ENCODE data around the gene JAML. TPM values are rescaled to one million over a fixed set of nuclear protein-coding genes. Genes with fewer than 3 reads are reported as not detected.

Gene JAML
- polyA plus RNA-seq, 5 donors = 4.5 to 8.4 (median 6.8) TPM

DNA sequence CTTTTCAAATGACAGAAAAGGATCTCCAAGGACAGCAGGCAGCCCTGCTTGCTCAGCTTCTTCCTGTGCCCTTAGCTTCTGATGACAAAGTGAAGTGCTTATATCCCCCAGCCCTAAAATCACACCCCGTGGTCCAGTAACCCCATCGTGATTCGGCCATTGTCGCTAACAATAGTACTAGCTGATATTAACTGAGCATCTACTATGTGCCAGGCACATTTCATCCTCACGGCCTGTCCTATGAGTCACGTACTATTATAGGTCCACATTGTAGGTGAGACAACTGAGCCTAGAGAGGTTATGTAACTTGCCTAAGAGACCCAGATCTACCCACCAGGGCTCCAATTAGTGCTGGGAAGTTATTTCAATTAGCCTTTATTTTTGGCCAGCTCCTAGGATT, 78.3 kb downstream of the JAML start:
- no peak for DNase-seq

DNA sequence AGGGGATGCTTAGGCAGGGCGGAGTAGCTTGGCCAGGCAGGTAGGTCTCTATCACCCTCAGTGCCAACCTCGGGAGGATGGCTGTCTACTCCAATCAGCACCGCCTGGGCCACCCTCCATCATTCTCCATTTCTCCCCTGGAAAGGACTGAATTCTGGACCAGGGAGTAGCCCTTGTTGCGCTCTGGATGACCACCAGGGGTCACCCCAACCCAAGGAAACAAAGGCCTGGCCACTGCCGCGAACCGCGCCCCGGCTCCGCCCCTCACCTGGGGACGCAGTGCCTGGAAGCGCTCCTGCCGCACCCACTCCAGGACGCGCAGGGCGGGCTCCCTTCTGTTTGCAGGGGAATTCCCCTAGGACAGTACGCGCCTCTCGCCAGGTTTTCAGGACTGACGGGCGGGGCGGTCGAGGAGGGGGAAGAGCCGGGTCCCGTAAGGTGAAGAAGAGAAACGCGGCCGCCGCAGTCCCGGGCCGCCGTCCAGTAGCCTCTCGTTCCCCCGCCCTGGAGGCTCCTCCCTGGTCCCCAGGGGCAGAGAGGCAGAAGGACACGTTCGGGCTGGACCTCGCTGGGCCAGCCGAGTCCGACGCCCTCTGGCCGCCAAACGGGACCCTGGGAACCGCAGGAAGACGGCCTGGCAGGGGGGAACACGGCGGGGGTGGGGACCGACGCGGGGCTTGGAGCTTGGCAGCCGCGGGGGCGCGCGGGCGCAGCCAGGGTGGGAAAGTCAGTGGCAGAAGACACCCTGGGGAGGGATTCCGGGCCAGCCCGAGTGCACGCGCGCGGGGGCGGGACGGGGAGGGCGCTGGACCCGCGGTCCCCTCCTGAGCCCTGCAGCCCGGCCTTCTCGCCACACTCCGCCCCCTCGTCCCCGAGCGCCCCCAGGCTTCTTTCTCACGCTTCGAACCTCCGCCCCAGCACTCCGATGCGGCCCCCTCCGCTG, 79.3 kb downstream of the JAML start:
- peak; percentile 76 to 80 for DNase-seq

DNA sequence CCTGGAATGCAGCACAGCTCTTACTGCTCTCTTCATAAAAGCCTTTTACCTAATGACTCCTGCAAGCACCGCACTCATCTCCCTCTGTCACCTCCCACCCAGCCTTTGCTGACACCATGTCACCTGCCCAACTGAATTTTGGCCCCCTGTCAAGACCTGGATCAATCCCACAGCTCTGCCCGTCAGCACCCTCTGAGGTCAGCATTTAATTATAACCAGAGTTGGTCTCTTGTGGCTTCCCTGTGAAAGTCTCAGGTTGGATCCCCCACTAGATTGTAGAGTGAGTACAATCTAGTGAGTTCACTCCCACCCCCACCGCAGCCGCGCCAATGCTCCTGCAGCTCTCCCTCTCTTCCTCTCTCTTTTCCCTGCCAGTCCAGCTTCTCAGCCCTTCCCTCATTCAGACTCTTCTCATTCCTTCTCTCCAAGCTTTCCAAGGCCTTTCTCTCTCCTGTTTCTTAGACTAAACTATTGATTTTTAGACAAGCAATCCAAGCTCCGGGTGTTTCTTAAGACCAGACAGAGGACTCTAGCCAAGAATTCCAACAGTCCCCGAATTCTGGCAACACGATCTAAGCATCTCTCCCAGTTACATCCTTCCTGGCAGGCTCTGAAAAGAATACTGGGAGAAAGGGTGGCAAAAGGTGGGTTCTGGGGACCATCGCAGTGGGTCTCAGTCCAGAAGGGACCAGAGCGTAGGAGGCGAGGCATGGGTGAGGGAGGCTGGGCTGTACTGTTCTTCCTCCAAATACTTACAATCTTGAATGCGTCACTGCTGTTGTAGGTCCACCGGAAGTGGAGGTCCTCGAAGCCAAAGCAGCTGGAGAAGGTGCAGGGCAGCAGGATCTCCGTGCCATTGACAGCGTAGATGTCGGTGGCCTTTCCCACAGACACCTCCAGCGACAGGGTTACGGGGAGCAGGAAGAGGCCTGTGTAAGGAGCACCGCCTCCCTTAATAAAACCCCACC, 80.2 kb downstream of the JAML start:
- peak in 1 of 2 donors; percentile 13 for DNase-seq

Other genes starting within 250 kb of the JAML start
- 1 to 10 TPM; 4.0 to 7.3 (median 4.9) TPM for gene IL10RA, start 238.6 kb downstream of the JAML start, polyA plus RNA-seq (ENCODE audit: insufficient read depth in 1 of 5, insufficient read length in 5 of 5, low replicate concordance in 1 of 5)
- 1 to 10 TPM; 3.5 to 5.1 (median 4.6) TPM for gene TMPRSS4, start 147.9 kb downstream of the JAML start, polyA plus RNA-seq (ENCODE audit: insufficient read depth in 1 of 5, insufficient read length in 5 of 5, low replicate concordance in 1 of 5)
- under 1 TPM; 0.27 to 0.65 (median 0.40) TPM for gene SMIM35, start 138.0 kb downstream of the JAML start, polyA plus RNA-seq (ENCODE audit: insufficient read depth in 1 of 5, insufficient read length in 5 of 5, low replicate concordance in 1 of 5)
- 1 to 10 TPM; 7.0 to 9.1 (median 7.8) TPM for gene SCN4B, start 72.2 kb downstream of the JAML start, polyA plus RNA-seq (ENCODE audit: insufficient read depth in 1 of 5, insufficient read length in 5 of 5, low replicate concordance in 1 of 5)
- 1 to 10 TPM; 4.0 to 5.7 (median 4.9) TPM for gene SCN2B, start 48.4 kb downstream of the JAML start, polyA plus RNA-seq (ENCODE audit: insufficient read depth in 1 of 5, insufficient read length in 5 of 5, low replicate concordance in 1 of 5)
- 1 to 10 TPM; 5.5 to 9.2 (median 6.4) TPM for gene MPZL3, start 27.4 kb upstream of the JAML start, polyA plus RNA-seq (ENCODE audit: insufficient read depth in 1 of 5, insufficient read length in 5 of 5, low replicate concordance in 1 of 5)
- gene MPZL2, start 39.3 kb upstream of the JAML start, polyA plus RNA-seq (ENCODE audit: insufficient read depth in 1 of 5, insufficient read length in 5 of 5, low replicate concordance in 1 of 5) = 10 to 100 TPM; 53.8 to 83.6 (median 70.3) TPM
- 1 to 10 TPM in 4 of 5 donors, under 1 TPM in 1; 0.66 to 2.6 (median 1.5) TPM for gene CD3E, start 79.7 kb upstream of the JAML start, polyA plus RNA-seq (ENCODE audit: insufficient read depth in 1 of 5, insufficient read length in 5 of 5, low replicate concordance in 1 of 5)
- 1 to 10 TPM in 3 of 5 donors, under 1 TPM in 1, not detected in 1; 0.67 to 1.6 (median 1.2) TPM for gene CD3D, start 117.7 kb upstream of the JAML start, polyA plus RNA-seq (ENCODE audit: insufficient read depth in 1 of 5, insufficient read length in 5 of 5, low replicate concordance in 1 of 5)
- gene CD3G, start 119.3 kb upstream of the JAML start, polyA plus RNA-seq (ENCODE audit: insufficient read depth in 1 of 5, insufficient read length in 5 of 5, low replicate concordance in 1 of 5) = 1 to 10 TPM in 1 of 5 donors, under 1 TPM in 4; 0.42 to 1.0 (median 0.58) TPM
- 10 to 100 TPM; 29.6 to 47.8 (median 44.1) TPM for gene UBE4A, start 134.6 kb upstream of the JAML start, polyA plus RNA-seq (ENCODE audit: insufficient read depth in 1 of 5, insufficient read length in 5 of 5, low replicate concordance in 1 of 5)
- gene ATP5MG, start 176.6 kb upstream of the JAML start, polyA plus RNA-seq (ENCODE audit: insufficient read depth in 1 of 5, insufficient read length in 5 of 5, low replicate concordance in 1 of 5) = 100 to 1,000 TPM; 349 to 500 (median 384) TPM
- gene KMT2A, start 211.5 kb upstream of the JAML start, polyA plus RNA-seq (ENCODE audit: insufficient read depth in 1 of 5, insufficient read length in 5 of 5, low replicate concordance in 1 of 5) = 10 to 100 TPM; 34.7 to 53.3 (median 49.3) TPM